GM10248 (cell line): ENCODE data around the gene PERP.

ENCODE experiments used
- CTCF ChIA-PET: fragments of 300-600 bp; sonication (Branson Sonifier 250); formaldehyde crosslinking; extraction: SDS; loops from one replicate; lab custom pipeline; 2021; ENCODE audit warnings: antibody characterized with exemption; lab: Yijun Ruan, JAX
- POLR2A ChIA-PET: fragments of 350-650 bp; sonication (Branson Sonifier 250); formaldehyde crosslinking; extraction: SDS; loops from one replicate; lab custom pipeline; 2020; ENCODE audit warnings: antibody characterized with exemption; lab: Yijun Ruan, JAX
- DNase-seq: peaks from one replicate; pipeline ENCODE4 v3.0.0; 2012; ENCODE audit errors: extremely low spot score
- CTCF ChIP-seq: IDR thresholded peaks from 2 replicates; pipeline ENCODE4 v1.5.1; 2012; ENCODE audit warnings: mild to moderate bottlenecking, low read depth; ENCODE audit errors: extremely low read depth, missing control alignments, control extremely low read depth

Gene PERP

DNA sequence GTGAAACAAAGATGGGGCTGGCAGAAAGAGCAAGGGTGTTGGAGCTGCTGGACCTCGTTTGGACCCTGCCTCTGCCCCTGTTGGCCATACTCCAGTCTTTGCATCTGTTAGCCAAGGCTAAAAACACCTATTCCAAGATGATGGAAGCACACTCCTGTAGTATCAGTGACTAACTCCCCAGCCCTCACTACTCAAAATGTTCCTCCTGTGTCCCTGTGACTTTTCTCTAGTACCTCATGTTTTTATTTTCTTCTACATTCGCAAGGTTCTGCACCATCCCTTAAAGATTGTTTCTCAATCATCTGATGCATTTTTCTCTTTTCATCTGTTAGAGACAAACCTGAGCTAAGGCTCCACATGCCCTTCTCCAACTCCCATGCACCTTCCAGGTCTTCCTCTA is 8.9 kb downstream of the PERP start:
- no peak for DNase-seq
- TF ChIP-seq CTCF = no peak
- ChIA-PET POLR2A (no interaction called here), CTCF (interaction anchor here (1.2 to 5.1 kb wide), 2 partner anchors 18 to 189 kb away, joined by 3 to 27 read pairs; no protein-coding TSS in a partner anchor)

DNA sequence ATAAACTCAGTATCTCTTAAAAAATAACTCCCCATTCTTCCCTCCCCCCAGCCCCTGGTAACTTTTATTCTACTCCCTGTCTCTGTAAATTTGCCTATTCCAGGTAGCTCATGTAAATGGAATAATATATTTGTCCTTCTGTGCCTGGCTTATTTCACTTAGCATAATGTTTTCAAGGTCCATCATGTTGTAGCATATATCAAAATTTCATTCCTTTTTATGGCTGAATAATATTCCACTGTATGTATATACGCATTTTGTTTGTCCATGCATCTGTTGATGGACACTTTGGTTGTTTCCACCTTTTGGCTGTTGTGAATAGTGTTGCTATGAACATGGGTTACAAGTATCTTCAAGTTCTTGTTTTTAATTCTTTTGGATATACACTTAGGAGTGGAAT is 13.0 kb downstream of the PERP start:
- POLR2A ChIA-PET = no interaction called here
- CTCF ChIA-PET = interaction anchor here (2.3 kb wide), 1 partner anchor 22 kb away, joined by 6 read pairs; no protein-coding TSS in a partner anchor
- TF ChIP-seq CTCF = no peak
- DNase-seq = no peak

DNA sequence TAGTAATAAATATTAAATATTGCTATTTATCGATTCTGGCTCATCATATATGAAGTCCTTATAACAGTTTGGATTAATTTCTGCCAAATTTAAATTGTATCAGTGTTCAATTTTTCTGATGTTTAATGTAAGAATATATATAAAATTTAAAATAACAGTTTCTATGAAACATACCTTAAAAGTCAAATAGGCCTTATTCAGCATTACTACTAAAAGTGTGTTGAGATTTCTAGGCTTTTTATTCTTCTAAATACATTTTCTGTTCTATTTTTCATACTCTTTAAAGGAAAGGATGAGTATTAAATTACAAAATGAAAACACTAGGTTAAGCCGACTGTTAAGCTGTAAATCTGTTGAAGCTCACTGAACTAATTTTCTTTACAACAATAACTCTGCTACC is 13.6 kb downstream of the PERP start:
- no peak for DNase-seq
- no peak for TF ChIP-seq CTCF
- ChIA-PET POLR2A (no interaction called here), CTCF (interaction anchor here (2.3 kb wide), 1 partner anchor 23 kb away, joined by 6 read pairs; no protein-coding TSS in a partner anchor)

DNA sequence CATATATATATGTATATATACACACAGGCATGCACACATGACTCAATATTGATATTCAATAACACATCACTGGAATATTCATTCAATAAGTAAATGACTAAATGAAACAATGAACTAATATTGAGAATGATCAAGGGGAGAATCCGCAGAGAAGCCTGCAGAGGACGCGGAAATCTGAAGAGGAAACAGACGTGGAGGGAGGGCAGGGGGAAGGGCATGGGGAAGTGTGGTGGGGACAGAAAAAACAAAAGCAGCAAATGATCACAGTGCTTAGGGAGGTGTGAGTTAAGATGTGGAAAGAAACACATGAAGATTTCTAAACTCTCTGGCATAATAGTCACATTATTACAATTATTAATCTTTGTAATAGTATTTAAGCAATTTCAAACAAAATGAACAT is 14.5 kb downstream of the PERP start:
- TF ChIP-seq CTCF = no peak
- ChIA-PET POLR2A (interaction anchor here (0.6 kb wide), 1 partner anchor 11 kb away, joined by 4 read pairs; no protein-coding TSS in a partner anchor), CTCF (interaction anchor here (2.3 kb wide), 1 partner anchor 24 kb away, joined by 6 read pairs; no protein-coding TSS in a partner anchor)
- DNase-seq = no peak

DNA sequence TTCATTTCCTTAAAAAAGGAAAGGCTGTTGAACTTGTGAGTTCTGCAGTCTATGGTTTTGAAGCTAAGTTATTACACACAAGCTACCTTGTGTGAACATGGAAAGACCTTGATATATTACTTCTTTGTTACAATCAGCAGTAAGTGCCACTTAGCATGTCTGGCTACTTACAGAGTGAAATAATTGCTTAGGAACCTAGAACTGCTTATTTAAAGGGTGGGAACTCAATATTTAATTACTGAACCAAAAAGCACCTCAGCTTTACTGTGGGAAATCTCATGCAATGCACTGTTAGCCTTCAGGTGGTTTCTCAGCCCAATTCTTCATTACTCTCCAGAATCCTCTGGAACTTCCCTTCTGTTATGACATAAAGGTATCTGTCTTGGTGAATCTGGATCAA is 17.9 kb downstream of the PERP start:
- ChIA-PET POLR2A (no interaction called here), CTCF (interaction anchor here (1.2 kb wide), 1 partner anchor 45 kb away, joined by 3 read pairs; no protein-coding TSS in a partner anchor)
- no peak for DNase-seq
- TF ChIP-seq CTCF = no peak

DNA sequence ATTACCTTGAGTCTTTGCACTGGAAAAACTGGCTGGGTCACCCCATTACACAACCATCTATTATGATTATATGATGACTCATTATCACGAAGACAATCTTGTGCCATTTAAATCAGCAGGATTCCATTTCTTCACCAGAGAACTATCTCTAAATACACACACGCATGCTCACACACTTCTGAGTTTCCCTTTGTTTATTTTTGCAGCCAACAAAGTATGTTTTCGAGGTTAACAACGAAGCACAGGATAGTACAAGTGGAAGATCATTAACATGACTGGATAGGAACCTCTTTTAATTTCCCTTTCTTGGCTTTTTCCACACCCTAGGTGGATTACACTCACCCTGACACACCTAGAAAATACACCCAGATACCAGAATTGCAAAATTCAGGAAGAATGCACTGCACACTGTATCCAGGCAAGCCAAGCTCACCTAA is 18.9 kb downstream of the PERP start:
- CTCF ChIA-PET = no interaction called here
- DNase-seq = no peak

More for the DNA sequence above, 18.9 kb downstream of the PERP start:
- no peak for TF ChIP-seq CTCF
- POLR2A ChIA-PET = no interaction called here
